Right hindlimb (tissue), 1 donor: ENCODE results near the gene TGFBR3.
"Not testable (repeated sequence)": the region's sequence is repeated elsewhere in the genome, so short reads cannot be mapped to it uniquely, and the experiment has no call there.

Experiments
- DNase-seq: peaks from one replicate; pipeline ENCODE4 v3.0.0-alpha.2; 2018

The TGFBR3 gene

DNA sequence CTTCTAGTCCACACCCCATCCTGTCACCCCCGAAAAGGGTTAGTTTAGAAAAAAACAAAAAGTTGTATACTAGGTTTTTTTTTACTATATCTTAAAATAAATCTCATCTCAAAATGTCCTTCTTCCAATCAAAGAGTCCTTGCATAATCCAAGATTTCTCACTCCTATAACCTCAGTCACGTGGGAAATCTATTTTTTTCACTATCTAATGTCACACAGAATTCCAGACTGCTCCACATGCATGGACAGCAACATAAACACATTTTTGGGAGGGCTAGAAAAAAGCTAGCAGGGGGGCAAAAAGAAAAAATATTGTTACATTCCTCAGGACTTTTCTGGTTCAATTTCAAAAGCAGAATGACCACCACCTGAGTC, 39.3 kb downstream of the TGFBR3 start:
- DNase-seq: no peak

DNA sequence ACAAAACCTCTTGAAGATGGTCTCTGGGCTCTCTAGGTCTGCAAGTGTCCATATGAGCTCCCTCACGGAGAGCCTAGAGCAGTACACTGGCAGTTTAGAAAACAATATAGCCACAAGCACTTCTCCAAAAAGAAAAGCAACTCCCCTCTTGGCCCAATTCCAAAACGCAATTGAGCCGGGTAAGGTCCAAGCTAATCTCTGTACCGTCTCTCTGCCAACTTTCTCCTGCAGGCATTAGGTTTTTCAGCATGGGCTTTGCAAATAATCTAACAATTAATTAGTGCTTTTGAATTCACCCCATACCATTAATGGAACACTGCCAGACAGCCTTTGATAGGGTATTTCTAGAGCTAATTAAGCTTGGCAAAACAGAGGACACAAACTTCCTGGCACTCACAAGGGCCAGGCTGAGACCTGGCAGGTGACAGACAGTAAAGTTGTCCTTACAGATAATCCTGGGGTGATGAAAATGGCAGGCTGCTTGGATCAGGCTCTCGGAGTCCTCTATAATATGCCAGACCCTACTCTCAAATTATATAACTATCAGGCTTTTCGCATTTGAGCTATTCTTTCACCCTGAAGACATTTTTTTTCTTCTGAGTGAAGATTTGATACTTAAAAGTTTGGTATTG, 39.8 kb downstream of the TGFBR3 start:
- peak; percentile 66 for DNase-seq

DNA sequence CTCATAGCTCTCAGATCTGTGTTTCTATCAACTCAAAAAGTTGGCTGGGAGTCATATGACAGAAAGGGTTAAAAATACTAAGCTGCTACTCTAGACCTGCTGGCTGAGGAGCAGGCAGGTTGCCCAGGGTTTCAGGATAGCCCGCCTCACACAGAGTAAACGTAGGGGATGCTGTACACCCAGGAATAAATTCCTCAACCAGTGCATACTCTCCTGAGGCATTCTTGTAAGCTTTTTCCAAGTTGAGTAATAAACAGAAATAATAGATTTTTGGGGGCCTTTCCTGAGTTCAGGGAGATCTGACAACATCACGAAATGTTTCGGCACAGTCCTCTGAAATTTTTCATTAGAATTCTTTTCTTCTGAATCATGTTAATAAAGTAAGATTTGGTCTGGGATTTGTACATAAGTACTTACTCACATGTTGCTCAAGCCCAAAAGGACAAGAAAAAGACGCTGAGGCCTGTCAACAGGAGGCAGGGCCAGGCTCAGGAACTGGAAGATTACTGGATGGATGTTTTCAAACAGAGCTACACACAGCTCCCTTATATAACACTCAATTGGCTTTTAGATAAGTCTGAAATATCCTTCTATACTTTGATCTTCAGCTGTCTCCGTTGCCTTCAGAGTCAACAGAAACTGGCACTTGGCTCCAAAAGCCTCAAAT, 41.0 kb downstream of the TGFBR3 start:
- DNase-seq: peak; percentile 50

DNA sequence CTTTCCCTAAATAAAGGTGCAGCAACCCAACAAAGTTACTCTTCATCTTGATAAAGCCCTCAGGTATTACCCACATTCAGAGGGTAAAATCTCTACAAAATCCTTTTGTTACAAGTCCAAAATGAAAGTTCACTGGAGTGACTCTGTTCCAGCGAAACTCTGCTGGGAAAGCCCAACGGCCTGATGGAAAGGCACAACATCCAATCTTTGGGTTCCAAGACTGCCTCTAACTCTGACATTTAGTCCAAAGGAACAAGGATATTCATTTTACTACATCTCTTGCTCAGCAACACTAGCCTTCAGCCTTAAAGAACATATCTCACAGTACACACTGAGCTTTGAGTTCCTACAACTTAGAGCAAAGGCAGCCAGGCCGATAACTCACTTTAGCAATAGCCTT, 42.1 kb downstream of the TGFBR3 start:
- DNase-seq: no peak

DNA sequence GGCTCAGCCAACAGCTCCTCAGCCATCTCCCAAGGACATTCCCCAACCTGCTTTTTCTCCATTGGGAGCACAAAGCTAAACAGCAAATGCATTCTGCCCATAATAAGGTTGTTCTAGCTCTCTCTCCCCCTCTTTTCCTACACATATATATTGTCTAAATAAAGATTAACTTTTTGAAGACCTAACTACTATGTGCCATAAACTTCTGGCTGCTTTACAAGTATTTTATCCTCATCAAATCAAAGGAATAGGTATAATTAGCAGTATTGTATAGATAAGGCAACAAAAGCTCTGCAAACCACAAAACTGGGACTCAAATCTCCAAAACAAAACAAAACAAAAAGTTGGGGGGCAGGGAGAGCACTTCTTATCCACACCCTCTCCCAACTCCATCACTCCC, 43.4 kb downstream of the TGFBR3 start:
- DNase-seq: no peak

DNA sequence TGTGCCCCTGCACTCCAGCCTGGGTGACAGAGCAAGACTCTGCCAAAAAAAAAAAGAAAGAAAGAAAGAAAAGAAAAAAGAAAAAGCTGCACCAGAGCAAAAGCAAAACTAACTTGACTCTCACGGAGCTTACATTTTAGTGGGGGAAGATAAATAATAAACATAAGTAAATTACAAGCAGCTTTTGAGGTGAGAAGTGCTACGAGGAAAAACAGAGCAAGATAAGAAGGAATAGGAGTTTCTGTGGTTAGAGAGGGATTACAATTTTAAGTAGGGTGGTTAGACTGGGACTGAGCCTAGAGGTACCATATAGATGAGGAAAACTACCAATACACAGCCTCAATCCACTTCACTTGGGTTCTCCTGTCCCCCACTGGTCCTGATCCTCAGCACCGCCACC, 43.9 kb downstream of the TGFBR3 start:
- no peak for DNase-seq

DNA sequence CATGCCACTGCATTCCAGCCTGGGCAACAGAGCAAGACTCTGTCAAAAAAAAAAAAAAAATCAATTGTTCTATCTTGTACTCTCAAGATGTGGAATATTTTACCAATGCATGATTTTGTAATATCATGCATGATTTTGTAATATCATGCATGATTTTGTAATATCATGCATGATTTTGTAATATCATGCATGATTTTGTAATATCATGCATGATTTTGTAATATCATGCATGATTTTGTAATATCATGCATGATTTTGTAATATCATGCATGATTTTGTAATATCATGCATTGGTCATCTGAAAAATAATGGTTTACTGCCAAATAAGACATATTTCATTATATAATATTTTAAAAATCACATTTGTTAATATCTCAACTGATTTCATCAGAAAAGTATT, 45.7 kb downstream of the TGFBR3 start:
- DNase-seq: not testable (repeated sequence)

DNA sequence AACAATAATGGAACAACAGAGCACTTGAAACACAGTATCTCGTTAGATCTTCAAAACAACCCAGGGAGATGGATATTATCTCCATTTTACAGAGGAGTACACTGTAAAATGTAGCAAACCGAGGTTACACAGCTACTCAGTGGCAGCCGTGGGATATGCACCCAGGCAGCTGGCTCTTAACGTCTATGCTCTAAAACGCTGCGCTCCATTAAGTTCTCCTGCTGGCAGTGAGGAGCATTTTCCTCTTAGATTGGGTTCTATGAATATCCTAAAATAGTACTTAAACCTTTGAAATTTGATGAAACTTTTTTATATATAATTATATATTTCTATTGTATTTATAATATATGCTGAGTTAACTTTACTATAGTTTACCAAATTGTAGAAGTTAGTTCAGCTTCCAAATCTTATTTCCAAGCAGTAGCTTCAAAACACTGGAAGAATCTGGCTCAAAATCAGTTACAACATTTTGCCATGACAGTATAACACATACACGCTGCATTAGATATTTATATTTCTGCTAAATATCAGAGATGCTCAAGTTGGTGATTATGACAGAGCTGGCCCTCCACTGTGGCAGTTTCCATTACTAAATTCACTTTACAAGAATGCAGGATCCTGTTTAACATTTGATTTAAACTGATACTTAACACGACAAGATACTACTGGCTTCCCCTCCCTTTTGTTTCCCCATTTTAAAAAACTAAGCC, 49.5 kb downstream of the TGFBR3 start:
- DNase-seq: no peak

DNA sequence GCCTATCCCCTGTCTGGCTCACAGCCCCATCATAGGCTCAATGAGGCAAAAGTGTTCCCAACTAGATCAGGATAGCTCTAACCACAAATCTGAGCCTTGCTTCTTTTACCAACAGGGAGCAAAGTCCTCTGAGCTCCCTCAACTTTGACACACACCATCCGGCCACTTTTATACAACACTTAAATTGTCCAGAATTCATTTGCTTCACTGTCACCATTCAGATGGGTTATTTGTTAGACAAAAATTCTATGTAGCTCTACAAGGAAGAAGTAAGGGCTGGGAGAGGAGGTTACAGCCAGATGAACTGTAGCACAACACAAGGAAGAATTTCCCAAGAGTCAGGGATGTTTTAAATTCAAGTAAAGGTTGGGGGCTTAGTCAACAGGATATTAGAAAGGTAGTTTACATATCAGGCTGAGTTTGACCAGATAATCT, 50.8 kb downstream of the TGFBR3 start:
- no peak for DNase-seq

DNA sequence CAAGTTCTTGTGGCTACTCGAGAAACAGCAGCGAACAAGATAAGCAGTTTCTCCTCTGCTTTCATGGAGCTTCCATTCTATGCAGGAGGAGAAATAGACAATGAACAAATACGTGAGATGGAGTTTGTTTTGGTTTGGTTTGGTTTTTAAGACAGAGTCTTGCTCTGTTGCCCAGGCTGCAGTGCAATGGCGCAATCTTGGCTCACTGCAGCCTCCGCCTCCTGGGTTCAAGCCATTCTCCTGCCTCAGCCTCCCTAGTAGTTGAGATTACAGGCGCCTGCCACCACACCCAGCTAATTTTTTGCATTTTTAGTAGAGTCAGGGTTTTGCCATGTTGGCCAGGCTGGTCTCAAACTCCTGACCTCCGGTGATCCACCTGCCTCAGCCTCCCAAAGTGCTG, 51.4 kb downstream of the TGFBR3 start:
- not testable (repeated sequence) for DNase-seq

DNA sequence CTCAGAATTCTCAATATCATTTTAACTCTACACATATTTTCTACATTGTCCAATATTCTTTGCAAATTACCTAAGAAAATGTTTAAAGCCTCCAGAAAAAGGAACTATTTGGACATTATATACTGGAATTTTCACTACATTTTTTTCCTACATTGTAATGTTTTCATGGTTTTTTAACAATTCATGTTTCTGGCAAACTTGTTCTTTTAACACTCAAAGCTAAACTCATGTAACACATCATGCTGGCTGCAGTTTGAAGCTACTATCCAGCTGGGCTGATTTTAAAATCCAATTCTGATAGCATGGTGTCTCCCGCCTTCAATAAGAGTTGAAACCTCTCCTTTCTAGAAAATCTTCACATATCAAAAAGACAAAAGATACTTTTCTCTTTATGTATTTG, 52.0 kb downstream of the TGFBR3 start:
- DNase-seq: no peak

DNA sequence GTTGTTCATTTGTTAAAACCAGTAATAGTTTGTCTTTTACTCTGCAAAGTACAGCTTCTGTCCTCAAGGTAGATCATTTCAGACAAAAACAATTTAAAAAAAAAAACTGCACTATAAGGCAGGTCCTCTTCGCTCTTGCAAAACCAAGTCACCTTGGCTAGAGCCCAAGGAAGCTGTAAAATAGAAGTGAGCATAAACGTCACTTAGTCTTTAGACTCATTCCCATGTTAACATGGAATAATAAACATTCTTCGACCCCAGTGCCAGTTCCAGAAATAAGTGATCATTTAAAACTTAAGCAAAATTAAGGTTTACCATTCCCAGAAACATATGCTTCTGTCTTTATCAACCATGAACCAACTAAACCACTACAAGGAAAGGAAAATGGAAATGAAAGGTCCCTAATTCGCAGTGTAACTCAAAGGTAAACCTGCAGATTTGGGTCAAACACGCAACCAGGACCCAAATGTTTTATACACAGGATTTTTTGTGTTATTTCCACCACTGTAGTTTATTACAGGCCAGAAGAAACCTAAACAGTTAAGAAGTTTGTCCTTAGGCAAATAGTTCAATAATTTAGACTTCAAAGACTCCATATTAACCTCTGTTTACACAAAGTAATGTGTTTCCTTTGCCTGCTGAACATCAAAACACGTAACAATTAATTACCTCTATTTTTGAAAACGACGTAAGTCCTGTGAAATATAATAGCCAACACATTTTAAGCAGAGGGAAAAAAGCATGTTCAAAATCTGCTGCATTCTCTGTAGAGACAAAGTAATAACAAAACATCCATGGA, 54.6 kb downstream of the TGFBR3 start:
- no peak for DNase-seq

DNA sequence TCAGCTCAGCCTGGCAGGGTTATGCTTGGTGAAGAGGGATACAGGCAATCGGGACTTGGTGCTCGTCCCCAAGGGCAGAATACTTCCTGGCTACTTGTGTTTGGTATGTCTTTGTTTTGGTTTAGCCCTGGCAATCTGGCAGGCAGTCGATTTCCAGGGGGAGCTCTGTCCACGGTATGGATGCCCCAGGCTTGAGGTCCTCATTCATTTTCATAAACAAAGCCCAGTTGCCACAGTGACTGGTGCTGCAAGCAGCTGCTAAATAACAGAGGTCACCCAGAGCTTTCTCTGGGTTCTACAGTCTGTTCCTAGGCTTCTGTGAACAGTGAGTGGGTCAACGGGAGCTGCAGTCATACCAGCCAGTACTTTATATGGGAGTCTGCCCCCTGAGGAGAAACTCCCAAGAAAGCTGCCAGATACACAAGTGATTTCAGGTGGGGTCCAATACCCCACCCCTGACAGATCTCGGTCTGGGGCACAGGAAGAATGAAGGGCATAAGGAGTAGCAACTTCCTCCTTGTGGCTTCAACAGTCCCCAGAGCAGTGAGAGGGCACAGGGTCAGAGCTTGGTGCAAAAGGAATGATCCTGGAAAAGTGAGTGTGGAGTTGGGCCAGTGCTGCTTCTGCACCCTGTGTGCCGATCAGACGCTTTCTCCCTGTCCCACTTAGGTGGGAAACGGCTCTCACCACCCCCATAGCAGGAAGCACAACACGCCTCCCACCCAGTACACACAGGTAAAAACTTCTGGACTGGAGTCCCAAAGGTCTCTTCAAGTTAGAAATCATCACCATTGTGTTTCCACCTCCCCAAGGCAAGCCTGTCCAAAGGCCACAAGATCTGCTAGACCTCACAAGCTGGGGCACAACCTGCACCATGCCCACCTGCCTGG, 55.5 kb downstream of the TGFBR3 start:
- peak; percentile 87 for DNase-seq

DNA sequence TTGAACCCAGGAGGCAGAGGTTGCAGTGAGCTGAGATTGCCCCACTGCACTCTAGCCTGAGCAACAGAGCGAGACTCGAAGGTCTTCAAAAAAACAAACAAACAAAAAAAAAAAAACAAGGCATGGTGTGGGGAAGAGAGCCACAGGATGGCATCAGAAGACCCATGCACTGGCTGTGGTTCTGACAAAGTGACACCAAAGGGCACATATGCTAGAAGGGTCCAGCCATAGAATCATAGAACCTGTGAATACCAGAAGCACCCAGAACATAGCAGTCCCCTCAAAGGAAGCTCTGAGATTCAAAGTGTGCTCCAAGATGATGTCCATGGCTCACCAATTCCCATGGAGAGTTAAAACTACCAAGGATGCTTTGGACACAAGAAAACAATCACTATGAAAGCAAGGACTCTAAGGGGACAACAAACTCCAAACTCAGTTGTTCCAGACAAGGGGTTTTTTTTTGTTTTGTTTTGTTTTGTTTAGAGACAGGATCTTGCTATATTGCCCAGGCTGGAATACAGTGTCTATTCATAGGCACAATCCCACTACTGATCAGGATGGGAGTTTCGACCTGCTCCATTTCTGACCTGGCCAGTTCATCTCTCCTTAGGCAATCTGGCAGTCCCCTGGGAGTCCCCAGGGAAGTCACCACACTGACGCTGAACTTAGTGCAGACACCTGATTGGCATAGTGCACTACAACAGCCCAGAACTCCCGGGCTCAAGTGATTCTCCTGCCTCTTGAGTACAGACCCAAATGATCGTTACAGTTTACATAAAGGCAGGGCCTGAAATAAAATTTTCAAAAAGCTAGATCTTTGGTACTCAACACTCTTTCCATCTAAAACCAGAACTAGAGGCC, 56.4 kb downstream of the TGFBR3 start:
- DNase-seq: no peak

DNA sequence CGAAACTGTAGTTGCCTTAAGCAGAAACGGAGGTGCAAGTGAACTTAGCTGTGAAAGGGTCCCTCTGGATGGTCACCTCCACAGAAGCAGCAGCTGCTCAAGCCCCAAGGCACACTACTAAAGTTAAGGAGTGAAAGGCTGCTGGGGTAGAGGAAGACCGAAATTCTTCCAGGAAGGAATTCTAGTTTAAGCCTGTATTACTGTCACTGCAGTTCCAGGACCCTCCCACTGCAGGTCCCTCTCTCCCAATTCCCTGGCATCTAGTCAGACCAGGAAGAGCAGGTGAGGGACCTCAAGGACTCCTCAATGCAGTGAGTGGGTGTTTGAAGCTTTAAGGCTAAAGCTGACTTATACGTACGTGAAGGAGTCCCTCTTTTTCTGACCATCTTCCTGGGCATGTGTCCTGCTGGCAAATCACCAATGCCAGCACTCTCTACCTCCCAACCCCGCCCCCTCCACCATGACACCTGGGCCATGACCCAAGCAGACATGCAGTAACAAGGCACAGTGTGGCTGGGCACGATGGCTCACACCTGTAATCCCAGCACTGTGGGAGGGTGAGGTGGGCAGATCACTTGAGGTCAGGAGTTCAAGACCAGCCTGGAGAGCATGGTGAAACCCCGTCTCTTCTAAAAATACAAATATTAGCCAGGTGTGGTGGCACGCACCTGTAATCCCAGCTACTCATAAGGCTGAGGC, 57.2 kb downstream of the TGFBR3 start:
- no peak for DNase-seq

DNA sequence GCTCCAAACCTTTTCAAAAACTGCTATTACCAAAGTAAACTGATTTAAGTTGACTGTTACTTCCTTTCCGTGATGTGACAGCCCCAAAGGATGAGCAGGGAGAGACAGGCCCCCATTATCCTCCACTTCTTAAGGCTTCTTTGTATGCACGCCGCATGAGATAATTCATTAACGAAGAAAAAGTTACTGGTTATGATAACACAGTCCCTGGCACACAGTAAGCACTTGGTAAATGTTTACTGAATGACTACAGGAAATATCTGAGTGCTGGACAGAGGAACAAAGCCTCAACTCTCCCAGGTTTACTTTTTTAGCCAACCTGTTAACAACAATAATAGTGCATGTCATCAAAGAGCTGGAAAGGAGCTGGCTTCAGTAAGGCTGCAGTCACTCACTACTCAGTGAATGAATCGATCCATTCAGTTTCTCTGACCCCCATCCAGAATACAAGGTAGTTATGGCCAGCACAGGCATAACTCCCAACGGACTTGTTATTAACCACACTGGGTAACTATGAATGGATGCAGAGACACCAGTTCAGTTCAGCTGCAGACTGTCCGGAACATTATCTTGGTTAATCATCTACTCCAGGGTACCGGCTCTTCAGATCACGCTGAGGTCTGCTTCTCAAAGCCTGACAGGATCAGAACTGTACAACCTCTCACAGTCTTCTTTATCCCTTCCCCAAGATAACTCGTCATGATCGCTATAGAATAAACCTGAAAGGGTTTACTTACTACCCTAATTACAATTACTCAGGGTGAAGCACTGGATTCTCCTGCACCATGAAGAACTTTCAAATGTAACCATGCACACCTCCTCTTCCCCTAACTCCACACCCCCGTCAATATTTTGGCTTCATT, 58.3 kb downstream of the TGFBR3 start:
- DNase-seq: no peak

DNA sequence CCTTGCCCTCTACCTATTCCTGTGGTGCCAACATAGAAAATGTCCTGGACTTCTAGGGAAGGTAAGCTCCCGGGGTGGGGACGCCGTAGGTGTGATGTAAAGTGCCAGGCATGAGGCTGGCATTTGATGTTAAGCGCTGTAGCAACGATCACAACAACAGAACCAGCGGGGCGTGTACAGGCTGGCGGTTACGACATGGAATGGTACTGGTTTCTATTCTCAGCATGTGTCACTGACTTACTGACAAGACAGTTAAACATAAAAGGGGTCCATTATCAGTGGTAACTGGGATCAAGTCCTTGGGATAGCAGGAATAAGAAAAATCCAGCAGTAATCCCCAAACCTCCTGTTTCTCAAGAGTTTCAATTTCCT, 58.9 kb downstream of the TGFBR3 start:
- no peak for DNase-seq

DNA sequence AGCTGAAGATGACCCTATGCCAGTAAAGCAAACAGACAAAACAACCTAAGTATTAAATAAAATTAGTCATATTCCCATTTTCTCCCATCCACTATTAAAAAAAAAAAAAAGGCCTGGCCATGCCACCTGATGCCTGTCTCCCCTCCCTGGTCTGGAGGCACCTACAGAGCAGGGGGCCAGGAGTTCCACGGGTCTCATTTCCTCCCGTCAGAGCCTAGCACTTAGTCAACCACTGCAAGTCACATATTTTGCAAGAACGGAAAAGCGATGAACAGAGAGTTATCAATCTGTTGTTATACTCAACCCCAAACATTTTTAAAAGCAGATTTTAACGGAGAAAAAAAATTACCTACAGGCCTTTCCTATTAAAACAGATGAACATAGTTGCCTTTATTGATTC, 59.3 kb downstream of the TGFBR3 start:
- DNase-seq: no peak

DNA sequence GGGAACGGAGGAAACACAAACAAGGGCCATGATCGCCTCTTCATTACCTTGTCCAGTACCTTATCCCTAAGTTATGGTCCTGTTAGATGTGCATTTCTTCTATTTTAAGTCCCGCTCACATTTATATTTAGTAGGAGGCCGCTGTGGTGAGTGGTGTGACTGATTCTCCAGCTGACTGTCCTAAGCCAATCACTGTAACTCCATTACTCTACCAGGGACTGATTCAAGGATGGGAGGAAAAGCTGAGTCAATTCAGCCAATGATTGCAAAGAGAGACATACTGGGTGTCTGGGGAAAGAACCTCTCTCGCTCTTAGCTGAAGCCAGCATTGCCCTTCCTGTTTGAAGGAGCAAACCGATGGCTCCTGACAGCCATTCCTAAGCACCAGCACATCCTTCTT, 59.7 kb downstream of the TGFBR3 start:
- no peak for DNase-seq
